ENCODE measurements around the gene OSBPL5.

Gene OSBPL5

DNA sequence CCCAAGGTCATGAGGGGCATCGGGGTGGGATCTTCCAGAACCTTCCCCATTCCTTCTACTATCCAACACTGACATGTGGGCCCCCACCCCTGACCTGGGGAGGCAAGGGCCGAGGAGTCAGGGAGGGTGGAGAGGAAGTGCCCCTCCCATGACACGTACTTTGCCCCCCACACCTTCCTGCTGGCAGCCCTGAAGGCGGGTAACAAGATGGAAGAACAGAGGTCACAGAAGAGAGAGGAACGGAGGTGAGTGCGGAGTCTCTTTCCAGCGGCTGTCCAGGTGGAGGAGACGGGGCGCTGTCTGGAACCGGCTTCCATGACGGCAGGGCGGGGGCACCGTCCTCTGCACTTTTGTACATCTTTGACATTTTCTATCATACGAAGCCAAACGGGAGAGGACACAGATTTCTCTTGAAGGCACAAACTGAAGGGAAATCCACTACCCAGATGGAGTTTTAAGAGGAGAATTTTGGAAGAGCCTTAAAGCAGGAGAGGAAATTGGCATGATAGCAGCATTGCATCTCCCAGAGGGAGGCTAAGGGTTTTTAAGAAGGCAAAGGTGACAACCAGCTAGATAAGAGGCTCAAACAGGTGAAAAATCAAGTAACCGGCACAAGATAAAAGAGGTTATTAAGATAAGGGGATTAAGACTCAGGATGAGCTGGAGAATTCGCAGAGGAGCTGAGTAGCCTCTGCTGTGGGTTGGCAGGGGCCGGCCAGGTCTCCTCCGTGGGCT, 16.7 kb downstream of the OSBPL5 start:
- TF ChIP-seq, protein P1, sequence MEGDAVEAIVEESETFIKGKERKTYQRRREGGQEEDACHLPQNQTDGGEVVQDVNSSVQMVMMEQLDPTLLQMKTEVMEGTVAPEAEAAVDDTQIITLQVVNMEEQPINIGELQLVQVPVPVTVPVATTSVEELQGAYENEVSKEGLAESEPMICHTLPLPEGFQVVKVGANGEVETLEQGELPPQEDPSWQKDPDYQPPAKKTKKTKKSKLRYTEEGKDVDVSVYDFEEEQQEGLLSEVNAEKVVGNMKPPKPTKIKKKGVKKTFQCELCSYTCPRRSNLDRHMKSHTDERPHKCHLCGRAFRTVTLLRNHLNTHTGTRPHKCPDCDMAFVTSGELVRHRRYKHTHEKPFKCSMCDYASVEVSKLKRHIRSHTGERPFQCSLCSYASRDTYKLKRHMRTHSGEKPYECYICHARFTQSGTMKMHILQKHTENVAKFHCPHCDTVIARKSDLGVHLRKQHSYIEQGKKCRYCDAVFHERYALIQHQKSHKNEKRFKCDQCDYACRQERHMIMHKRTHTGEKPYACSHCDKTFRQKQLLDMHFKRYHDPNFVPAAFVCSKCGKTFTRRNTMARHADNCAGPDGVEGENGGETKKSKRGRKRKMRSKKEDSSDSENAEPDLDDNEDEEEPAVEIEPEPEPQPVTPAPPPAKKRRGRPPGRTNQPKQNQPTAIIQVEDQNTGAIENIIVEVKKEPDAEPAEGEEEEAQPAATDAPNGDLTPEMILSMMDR (IDR thresholded peaks at IDR 0.05; ENCODE audit: extremely low read depth, missing control alignments): no peak
- DNase-seq (ENCODE audit: low spot score): no peak

DNA sequence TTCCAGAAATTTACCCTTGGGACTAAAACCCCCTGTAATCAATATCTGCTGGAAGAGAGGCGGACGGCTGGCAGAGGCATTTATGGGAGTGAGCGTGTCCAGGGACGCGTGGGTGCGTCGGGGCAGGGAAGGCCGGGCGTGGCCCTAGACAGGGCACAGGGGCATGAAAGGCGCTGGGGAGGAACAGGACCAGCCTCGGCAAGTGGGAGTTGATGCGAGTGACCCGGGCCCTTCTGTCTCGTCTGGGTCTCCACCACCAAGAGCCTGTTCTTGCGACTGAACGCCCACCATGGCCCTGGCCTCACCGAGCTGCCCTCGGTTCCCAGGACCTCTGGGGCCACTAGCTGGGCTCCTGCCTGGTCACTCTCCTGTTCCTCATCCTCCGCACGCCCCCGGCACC, 17.5 kb downstream of the OSBPL5 start:
- DNase-seq (ENCODE audit: low spot score): no peak
- TF ChIP-seq, protein P1 (IDR thresholded peaks at IDR 0.05; ENCODE audit: extremely low read depth, missing control alignments): no peak

DNA sequence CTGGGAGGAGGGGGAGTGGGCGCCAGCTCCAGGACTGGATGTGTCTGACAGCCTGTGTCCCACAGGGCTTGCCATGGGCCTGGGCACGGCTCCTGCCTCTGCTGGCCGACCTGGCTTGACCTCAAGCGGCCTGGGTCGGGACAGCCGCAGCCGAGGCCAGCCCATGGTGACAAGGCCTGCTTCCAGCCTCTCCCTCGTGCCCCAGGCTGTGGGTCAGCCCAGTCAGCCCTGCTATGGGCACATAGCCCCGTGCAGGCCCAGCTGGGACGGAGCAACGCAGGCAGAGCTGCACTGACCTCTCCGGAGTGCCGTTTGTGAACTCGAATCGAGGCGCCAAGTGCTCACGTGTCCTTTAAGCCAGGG, 17.9 kb downstream of the OSBPL5 start:
- DNase-seq (ENCODE audit: low spot score): no peak

DNA sequence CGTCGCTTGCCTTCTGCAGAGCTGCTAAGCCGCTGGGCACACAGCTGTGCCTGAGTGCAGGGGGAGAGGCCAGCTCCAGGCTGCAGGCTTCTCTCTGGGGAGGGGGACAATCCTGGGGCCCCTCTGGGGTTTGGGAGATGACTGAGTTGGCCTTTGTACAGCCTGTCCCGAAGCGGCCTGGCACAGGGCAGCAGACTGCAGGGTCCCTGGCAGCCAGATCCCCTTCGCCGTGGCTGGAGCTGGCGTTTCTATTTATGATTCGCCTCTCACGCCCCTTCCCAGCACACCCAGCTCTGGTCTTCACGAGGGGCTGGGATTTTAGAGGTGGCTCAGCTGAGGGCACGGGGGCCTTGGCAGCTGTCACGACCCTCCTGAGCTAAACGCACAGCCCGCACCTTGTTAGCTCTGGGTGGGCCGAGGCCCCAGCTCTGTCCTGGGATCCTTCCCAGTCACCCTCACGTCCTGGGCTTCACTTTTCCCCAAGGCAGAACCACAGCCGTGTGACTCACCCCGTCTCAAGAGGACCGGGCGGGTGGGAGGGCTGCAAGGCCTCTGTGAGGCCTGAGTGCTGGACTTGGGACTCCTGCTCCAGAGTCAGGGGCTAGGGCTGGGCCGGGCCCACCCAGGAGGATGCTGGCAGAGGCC, 18.4 kb downstream of the OSBPL5 start:
- DNase-seq (ENCODE audit: low spot score): no peak
- TF ChIP-seq, protein P1 (IDR thresholded peaks at IDR 0.05; ENCODE audit: extremely low read depth, missing control alignments): no peak

More for the DNA sequence above, 17.9 kb downstream of the OSBPL5 start:
- TF ChIP-seq, protein P1 (IDR thresholded peaks at IDR 0.05; ENCODE audit: extremely low read depth, missing control alignments): no peak

DNA sequence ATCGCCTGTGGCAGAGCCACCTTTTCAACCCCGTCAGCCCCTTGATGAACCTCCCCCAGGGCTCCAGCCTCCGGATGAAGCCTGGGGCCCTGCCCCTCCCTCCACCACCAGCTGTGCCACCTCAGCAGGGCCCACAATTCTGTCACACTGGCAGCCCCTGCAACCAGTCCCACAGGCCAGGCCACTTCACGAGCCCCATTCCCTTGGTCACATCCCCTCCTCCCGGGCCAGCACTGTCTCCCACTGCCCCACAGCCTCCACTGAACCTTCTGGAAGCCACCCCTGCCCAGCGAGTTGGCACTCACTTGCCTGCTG, 19.9 kb downstream of the OSBPL5 start:
- TF ChIP-seq, protein P1 (IDR thresholded peaks at IDR 0.05; ENCODE audit: extremely low read depth, missing control alignments): no peak
- DNase-seq (ENCODE audit: low spot score): no peak

DNA sequence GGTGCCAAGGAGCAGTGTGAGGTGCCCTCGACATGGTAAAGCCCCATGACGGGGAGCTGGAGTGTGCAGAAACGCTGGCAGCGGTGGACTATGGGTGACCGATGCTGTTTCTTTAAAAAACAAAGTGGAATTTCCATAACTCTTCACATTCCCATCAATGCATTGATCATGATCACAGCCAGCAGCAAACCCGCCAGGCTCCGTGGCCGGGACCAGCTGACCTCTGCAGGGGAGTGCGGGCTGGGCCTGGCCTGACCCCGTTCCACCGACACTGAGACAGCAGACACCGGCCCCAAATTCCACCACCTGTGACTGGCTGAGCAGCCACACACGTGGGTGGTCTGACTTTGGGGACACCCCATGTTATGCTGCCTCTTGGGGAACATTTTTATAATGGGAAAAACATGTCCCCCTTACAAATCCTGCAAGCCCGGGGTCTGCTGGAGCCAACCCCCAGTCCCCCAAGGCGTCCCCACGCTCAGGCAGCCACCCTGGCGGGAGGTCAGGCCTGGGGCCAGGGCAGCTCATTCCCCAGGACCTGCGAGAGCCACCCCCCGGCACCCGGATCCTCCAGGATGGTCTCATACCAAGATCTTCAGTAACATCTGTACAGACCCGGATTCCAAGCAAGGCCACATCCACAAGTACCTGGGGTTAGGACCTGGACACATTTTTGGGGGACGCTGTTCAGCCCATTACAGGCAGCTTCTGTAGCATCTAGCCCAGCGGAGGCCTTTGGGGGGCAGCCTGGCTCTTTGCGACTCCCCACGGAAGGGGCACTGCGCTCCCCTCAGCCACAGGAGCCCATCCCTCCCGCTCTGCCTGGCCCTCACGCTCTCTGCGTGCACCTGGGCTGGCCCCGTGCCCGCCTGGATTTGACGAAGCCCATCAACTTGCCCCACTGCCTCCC, 20.6 kb downstream of the OSBPL5 start:
- no peak for DNase-seq (ENCODE audit: low spot score)
- TF ChIP-seq, protein P1 (IDR thresholded peaks at IDR 0.05; ENCODE audit: extremely low read depth, missing control alignments): no peak

Measured in GM20000 (cell line).